Choroid plexus epithelial cell (primary cell): ENCODE measurements around the gene AGGF1.
"Not testable (repeated sequence)": the region's sequence is repeated elsewhere in the genome, so short reads cannot be mapped to it uniquely, and the experiment has no call there.

Source experiments
- DNase-seq: peaks from one replicate; pipeline ENCODE4 v3.0.0-alpha.2; 2010; ENCODE audit warnings: low read depth
- H3K4me3 ChIP-seq: 2 replicates; pipeline ENCODE4 v1.5.1; 2011; ENCODE audit warnings: low read depth, mild to moderate bottlenecking, control low read depth, low read length, moderate library complexity
- CTCF ChIP-seq: conservative IDR thresholded peaks from 2 replicates; pipeline ENCODE4 v1.5.1; 2011; ENCODE audit warnings: low read depth, mild to moderate bottlenecking, control low read depth, inconsistent platforms, low read length, moderate library complexity

AGGF1 gene

GRCh38 chr5:77102549-77102948 lies 72.3 kb downstream of the AGGF1 start:
- no peak overlapping the region for H3K4me3 ChIP-seq
- TF ChIP-seq CTCF: no peak
- no peak for DNase-seq

GRCh38 chr5:77103457-77103856 lies 73.3 kb downstream of the AGGF1 start:
- no peak overlapping the region for H3K4me3 ChIP-seq
- DNase-seq: no peak
- TF ChIP-seq CTCF: no peak

- no peak overlapping the region for H3K4me3 ChIP-seq
- no peak for DNase-seq
- TF ChIP-seq CTCF: no peak
Observed at GRCh38 chr5:77104813-77105212, 74.6 kb downstream of the AGGF1 start.

GRCh38 chr5:77107035-77107434 lies 76.8 kb downstream of the AGGF1 start:
- not testable (repeated sequence) for H3K4me3 ChIP-seq, DNase-seq
